NCI-H1930 (cell line): ENCODE data around the gene TMEM205.
"Not testable (repeated sequence)": the region's sequence is repeated elsewhere in the genome, so short reads cannot be mapped to it uniquely, and the experiment has no call there.

ENCODE experiments used
- DNase-seq, 2 experiments: peaks; one replicate each; lab custom pipeline; 2025; lab: John Stamatoyannopoulos, UW

Gene TMEM205

DNA sequence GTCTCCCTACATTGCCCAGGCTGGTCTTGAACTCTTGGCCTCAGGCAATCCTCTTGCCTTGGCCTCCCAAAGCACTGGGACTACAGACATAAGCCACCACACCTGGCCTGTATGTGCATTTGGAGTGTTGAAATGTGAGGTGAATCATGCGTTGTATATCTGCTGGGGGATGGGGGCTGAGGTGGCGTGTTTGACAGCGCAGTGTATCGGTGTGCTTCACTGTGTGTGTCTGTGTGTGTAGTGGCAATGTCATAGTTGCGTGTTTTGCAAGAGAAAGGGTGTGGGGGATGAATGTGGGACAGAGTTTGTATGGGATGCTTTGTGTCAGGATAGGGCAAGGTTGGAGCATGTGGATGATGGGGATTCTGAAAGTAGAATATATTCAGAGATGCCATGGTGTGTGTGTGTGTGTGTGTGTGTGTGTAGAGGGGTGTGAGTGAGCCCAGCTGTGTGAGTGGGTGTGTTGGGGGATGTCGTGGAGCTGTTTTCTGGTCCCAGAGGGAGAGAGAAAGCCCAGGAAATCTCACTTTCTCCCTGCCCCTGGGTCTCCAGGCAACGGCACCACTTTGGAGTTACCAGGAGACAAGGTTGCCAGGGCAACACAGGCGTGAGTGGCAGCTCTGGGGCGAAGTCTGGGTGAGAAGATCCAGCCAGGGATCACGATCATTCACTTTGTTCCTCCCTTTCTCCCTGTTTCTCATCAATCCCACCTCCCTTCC lies 27.3 kb upstream of the TMEM205 start:
- peak; percentile 69 to 76 for DNase-seq

DNA sequence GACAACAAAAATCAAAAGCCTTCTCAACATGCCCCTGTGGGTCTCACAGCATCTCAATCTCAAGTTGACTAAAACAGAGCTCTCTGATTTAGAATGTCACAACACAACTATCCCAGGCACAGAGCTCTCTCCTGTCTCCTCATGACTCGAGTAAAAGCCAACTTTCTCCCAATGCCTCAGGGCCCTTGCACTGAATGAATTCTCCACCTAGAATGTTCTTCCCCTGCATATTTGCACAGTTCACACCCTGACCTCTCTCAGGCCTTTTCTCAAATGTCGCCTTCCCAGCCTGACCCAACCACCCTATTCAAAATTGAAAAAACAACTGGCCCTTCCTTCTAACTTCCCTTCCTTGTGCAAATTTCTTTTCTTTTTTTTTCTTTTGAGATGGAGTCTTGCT lies 24.7 kb upstream of the TMEM205 start:
- no peak for DNase-seq

DNA sequence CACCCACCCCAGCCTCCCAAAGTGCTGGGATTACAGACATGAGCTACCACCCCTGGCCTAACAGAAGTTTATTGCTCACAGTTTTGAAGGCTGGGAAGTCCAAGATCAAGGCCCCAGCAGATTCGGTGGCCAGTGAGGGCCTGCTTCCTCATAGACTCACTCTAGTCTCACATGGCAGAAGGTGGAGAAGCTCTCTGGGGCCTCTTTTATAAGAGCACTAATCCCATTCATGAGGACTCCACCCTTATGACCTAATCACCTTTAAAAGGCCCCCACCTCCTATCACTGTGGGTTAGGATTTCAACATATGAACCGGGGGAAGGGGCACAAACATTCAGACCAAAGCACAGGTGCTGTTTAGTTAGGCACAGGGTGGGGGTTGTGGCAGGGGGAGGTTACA lies 21.5 kb upstream of the TMEM205 start:
- DNase-seq, result no peak

DNA sequence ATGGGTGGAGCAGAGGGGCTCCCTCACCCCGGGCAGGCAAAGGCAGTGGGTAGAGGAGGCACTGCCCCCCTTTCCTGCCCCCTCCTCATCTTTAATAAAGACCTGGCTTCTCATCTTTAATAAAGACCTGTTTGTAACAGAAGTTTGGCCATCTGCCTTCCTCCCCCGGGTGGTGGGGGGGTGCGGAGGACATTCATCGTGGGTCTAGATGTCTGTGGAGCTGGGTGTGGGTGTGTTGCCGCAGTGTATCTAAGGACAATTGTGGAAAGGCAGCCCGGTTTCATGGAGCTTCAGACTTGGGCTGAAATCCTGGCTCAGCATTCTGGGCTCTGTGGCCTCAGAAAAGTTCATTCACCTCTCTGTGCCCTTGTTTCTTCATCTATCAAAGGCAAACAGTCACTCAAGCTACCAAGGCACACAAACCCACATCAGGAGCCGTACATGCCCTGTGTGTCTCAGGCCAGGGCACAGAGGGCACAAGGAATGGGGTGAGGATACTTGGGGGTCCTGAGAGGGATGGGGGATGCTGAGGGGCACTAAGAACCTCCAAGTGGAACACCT lies 19.6 kb upstream of the TMEM205 start:
- no peak for DNase-seq

DNA sequence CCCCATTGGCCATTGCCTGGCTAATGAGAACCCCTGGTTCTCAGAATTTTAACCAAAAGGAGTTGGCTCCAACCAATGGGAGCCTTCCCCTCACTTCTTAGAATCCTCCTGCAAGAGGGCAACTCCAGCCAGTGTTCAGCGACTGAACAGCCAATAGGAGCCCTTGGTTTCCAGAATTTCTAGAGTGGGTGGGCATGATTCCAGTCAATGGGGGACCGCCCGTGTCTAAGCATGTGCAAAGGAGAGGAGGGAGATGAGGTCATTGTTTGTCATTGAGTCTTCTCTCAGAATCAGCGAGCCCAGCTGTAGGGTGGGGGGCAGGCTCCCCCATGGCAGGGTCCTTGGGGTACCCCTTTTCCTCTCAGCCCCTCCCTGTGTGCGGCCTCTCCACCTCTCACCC lies 18.9 kb upstream of the TMEM205 start:
- DNase-seq, result no peak

- DNase-seq, result no peak
These were observed 18.3 kb upstream of the TMEM205 start for GRCh38 chr19:11364296-11364904.

DNA sequence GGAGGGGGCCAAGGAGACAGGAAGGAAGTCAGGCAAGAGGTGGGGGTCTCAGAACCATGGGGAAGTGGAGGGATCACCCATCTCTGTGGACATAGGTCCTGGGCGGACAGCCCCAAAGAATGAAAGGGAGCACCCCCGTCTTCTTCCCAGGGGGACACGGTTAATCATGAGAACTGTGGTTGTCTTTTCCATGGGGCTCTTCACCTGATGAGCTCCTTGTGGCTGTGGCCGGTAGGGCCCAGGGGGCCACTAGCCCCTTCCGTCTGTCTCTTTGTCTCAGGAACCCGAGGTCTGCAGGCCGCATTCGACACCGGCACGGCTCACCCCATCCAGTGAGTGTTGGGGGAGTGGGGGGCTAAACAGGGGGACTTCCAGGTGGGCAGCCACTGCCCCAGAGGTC lies 17.8 kb upstream of the TMEM205 start:
- no peak for DNase-seq

DNA sequence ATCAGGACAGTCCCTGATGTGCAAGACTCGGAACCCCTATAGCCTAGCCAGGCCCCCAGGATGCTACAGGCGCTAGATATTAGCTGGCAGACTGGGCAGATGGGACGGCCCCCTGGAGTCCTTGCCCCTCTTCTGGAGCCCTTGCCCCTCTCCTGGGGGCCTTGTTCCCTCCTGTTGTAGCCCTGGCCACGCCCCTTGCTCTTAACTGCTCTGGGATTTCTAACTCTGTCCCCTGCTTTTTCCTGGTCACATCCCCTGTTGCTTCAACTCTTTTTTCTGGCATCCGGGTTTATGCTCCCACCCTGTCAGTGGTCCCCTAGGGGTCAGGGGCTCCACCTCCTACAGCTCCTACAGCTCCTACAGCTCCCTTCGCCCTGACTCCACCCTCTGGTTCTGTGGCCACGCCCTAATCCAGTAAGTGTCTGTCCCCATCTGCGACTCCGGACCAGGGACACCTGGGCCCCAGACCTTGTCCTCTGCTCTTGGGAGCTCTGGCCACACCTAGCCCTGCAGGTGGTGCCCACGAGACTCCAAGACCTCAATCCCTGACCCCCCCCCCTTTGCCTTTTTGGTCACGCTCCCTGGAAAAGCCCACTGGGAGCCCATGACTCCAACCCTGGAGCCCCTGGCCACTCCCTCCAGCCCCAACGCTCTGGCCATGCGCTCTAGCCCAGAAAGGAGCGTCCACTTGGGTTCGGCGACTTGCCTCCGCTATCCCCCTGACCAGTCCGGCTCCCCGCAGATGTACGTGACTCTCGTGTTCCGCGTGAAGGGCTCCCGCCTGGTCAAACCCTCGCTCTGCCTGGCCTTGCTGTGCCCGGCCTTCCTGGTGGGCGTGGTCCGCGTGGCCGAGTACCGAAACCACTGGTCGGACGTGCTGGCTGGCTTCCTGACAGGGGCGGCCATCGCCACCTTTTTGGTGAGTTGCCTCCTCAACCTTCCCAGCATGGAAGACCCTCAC lies 16.0 kb upstream of the TMEM205 start:
- no peak for DNase-seq

GRCh38 chr19:11361037-11361770 lies 15.1 kb upstream of the TMEM205 start:
- no peak for DNase-seq

- no peak for DNase-seq
These were observed 13.4 kb upstream of the TMEM205 start for GRCh38 chr19:11359421-11359820.

DNA sequence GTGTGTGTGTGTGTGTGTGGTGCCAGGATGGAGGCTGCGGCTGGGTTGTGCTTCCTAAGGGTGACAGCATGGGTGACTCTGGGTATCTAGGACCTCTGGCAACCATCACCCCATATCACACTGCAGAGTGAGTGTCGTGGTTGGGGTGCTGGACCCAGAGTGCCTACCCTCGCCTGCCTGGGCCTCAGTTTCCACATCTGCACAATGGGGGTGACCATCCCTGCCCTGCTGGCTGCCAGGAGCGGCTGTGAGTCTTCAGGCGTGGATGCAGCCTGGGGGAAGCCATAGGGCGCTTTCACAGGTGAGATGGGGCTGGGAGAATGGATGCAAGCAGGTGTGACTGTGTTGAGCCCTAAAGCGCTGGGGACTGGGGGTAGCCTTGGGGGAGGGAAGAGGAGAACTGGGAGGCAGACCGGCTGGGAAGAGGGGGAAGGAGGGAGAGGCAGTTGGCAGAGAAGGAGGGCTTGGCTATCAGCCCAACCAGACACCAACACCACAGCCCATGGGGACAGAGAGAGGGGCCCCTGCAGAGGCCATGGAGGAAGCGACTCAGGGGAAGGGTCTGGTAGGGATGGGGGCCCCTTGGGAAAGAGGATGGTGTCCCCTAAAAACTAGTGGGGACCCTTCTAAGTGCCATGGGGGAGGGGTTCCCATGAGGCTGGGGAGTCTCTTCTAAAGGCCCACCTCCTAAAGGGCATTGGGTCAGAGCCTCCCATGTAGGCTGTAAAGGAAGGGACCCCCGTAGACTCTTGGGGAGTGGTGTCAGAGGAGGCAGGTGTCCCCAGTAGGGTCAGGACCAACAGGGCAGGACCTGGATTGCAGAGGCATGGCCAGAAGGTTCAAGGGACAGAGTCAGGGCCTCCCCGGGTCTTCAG lies 10.8 kb upstream of the TMEM205 start:
- DNase-seq, result no peak

- DNase-seq, result no peak
These were observed 10.0 kb upstream of the TMEM205 start for GRCh38 chr19:11356074-11356397.

GRCh38 chr19:11355160-11356073 lies 9.3 kb upstream of the TMEM205 start, which contains the start of gene PLPPR2:
PLPPR2 (plus strand) TSS chr19:11355432; CDS start chr19:11357674, 2,242 bp downstream.
- peak; percentile 70 for DNase-seq

GRCh38 chr19:11354102-11354501 lies 8.0 kb upstream of the TMEM205 start:
- DNase-seq, result not testable (repeated sequence)

GRCh38 chr19:11349171-11349570 lies 3.1 kb upstream of the TMEM205 start:
- DNase-seq, result no peak

GRCh38 chr19:11347546-11348039 lies 1.5 kb upstream of the TMEM205 start:
- DNase-seq, result no peak

DNA sequence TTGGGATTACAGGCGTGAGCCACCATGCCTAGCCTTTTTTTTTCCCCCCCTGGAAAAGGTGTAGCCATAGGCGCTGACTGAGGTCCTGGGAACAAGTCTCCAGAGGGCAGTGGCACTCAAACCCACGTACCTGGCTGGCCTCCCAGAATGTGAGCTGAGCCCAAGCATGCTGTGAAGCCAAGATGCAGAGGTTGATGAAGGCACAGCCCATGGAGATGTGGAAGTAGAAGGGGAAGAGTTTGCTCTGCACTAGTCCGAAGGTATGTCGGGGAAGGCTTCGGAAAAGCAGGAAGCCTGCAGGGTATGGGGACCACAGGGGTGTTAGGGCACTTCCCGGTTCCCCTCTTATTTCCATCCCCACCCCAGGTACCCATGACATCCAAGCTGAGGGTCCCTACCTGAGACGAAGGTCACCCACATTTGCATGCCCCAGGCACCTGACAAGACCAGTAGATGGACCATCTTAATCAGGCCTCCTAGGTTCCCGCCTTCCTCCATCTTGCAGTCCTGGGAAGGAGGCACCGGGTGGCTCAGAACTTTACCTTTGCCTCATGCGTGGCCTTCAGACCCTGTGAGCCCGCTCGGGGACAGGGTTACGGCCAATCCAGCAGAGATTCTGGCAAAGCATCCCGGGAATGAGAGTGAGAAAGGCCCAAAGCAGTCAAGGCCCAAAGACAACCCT lies 805 bp downstream of the TMEM205 start:
- DNase-seq, result no peak

DNA sequence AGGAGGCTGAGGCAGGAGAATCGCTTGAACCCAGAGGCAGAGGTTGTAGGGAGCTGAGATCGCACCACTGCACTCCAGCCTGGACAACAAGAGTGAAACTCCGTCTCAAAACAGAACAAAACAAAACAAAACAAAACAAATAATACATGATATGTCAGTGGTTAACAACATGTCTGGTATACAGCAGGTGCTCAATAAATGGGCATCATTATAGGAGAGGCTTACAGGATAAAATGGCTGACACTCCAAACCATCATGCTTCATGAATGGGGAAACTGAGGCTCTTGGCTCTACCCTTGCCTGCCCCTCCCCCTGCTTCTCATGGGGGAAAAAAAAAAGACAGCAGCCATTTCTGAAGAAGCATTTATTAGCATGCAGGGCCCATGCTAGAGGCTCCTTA lies 3.6 kb downstream of the TMEM205 start:
- no peak for DNase-seq

- not testable (repeated sequence) for DNase-seq
These were observed 6.0 kb downstream of the TMEM205 start for GRCh38 chr19:11340099-11340467.
